ENCODE data around the gene DGLUCY. TPM values are rescaled to one million over a fixed set of nuclear protein-coding genes. Genes with fewer than 3 reads are reported as not detected.
"Not testable (repeated sequence)": the region's sequence is repeated elsewhere in the genome, so short reads cannot be mapped to it uniquely, and the experiment has no call there.

DGLUCY gene
- total RNA-seq, 1 donor: 45.6 TPM

GRCh38 chr14:91152499-91152898 is 38.6 kb downstream of the DGLUCY start:
- Histone ChIP-seq H3K79me2 (ENCODE audit: insufficient read depth, low read length) (no peaks in the 10 kb centered on the region), H4K20me1 (ENCODE audit: insufficient read depth, low read length) (peaks cover 28% of the 10 kb centered on the region), H3K4me3 (ENCODE audit: insufficient read depth, low read length) (no peak overlapping the region), H3K36me3 (ENCODE audit: insufficient read depth, low read length) (no peaks in the 10 kb centered on the region), H3K27me3 (ENCODE audit: insufficient read depth, low read length) (no peaks in the 10 kb centered on the region), H3K27ac (ENCODE audit: low read depth, low read length) (no peak overlapping the region), H2AFZ (ENCODE audit: low read length) (no peak overlapping the region), H3K4me1 (ENCODE audit: insufficient read depth, low read length) (peaks cover 13% of the 10 kb centered on the region), H3K9me3 (ENCODE audit: low read depth, low read length) (no peaks in the 10 kb centered on the region), H3K4me2 (ENCODE audit: insufficient read depth, low read length) (no peak overlapping the region)
- DNase-seq (ENCODE audit: insufficient read length, low spot score, missing footprints): no peak
- no peak for TF ChIP-seq CTCF (IDR thresholded peaks at IDR 0.05; ENCODE audit: extremely low read depth, low read depth, low read length)

GRCh38 chr14:91153360-91153759 is 39.5 kb downstream of the DGLUCY start:
- Histone ChIP-seq H3K9me3 (ENCODE audit: low read depth, low read length) (no peaks in the 10 kb centered on the region), H3K27ac (ENCODE audit: low read depth, low read length) (no peak overlapping the region), H3K4me2 (ENCODE audit: insufficient read depth, low read length) (no peak overlapping the region), H3K27me3 (ENCODE audit: insufficient read depth, low read length) (no peaks in the 10 kb centered on the region), H3K4me3 (ENCODE audit: insufficient read depth, low read length) (no peak overlapping the region), H3K4me1 (ENCODE audit: insufficient read depth, low read length) (peaks cover 13% of the 10 kb centered on the region), H4K20me1 (ENCODE audit: insufficient read depth, low read length) (peaks cover 28% of the 10 kb centered on the region), H3K79me2 (ENCODE audit: insufficient read depth, low read length) (no peaks in the 10 kb centered on the region), H2AFZ (ENCODE audit: low read length) (no peak overlapping the region), H3K36me3 (ENCODE audit: insufficient read depth, low read length) (no peaks in the 10 kb centered on the region)
- TF ChIP-seq CTCF (IDR thresholded peaks at IDR 0.05; ENCODE audit: extremely low read depth, low read depth, low read length): no peak
- DNase-seq (ENCODE audit: insufficient read length, low spot score, missing footprints): no peak

GRCh38 chr14:91154851-91155625 is 41.2 kb downstream of the DGLUCY start:
- Histone ChIP-seq H3K79me2 (ENCODE audit: insufficient read depth, low read length) (no peaks in the 10 kb centered on the region), H3K27ac (ENCODE audit: low read depth, low read length) (no peak overlapping the region), H3K27me3 (ENCODE audit: insufficient read depth, low read length) (no peaks in the 10 kb centered on the region), H2AFZ (ENCODE audit: low read length) (no peak overlapping the region), H3K4me1 (ENCODE audit: insufficient read depth, low read length) (peaks cover 9% of the 10 kb centered on the region), H4K20me1 (ENCODE audit: insufficient read depth, low read length) (peaks cover 24% of the 10 kb centered on the region), H3K9me3 (ENCODE audit: low read depth, low read length) (no peaks in the 10 kb centered on the region), H3K36me3 (ENCODE audit: insufficient read depth, low read length) (no peaks in the 10 kb centered on the region), H3K4me3 (ENCODE audit: insufficient read depth, low read length) (no peak overlapping the region), H3K4me2 (ENCODE audit: insufficient read depth, low read length) (no peak overlapping the region)
- peak; percentile 70 for DNase-seq (ENCODE audit: insufficient read length, low spot score, missing footprints)
- TF ChIP-seq CTCF (IDR thresholded peaks at IDR 0.05; ENCODE audit: extremely low read depth, low read depth, low read length): no peak

- Histone ChIP-seq H3K27me3 (ENCODE audit: insufficient read depth, low read length) (no peaks in the 10 kb centered on the region), H3K79me2 (ENCODE audit: insufficient read depth, low read length) (no peaks in the 10 kb centered on the region), H4K20me1 (ENCODE audit: insufficient read depth, low read length) (peaks cover 21% of the 10 kb centered on the region), H3K9me3 (ENCODE audit: low read depth, low read length) (no peaks in the 10 kb centered on the region), H3K27ac (ENCODE audit: low read depth, low read length) (no peak overlapping the region), H2AFZ (ENCODE audit: low read length) (no peak overlapping the region), H3K4me2 (ENCODE audit: insufficient read depth, low read length) (no peak overlapping the region), H3K4me1 (ENCODE audit: insufficient read depth, low read length) (peaks cover 9% of the 10 kb centered on the region), H3K4me3 (ENCODE audit: insufficient read depth, low read length) (no peak overlapping the region), H3K36me3 (ENCODE audit: insufficient read depth, low read length) (peaks cover 5% of the 10 kb centered on the region)
- DNase-seq (ENCODE audit: insufficient read length, low spot score, missing footprints): no peak
- TF ChIP-seq CTCF (IDR thresholded peaks at IDR 0.05; ENCODE audit: extremely low read depth, low read depth, low read length): no peak
Observed at GRCh38 chr14:91155626-91156089, 41.8 kb downstream of the DGLUCY start.

GRCh38 chr14:91156142-91156666 is 42.3 kb downstream of the DGLUCY start:
- not testable (repeated sequence) for H3K4me2 ChIP-seq (ENCODE audit: insufficient read depth, low read length); H3K27ac ChIP-seq (ENCODE audit: low read depth, low read length); H3K4me1 ChIP-seq (ENCODE audit: insufficient read depth, low read length); H3K27me3 ChIP-seq (ENCODE audit: insufficient read depth, low read length); H2AFZ ChIP-seq (ENCODE audit: low read length); H3K9me3 ChIP-seq (ENCODE audit: low read depth, low read length); H3K36me3 ChIP-seq (ENCODE audit: insufficient read depth, low read length); DNase-seq (ENCODE audit: insufficient read length, low spot score, missing footprints); H3K4me3 ChIP-seq (ENCODE audit: insufficient read depth, low read length); H3K79me2 ChIP-seq (ENCODE audit: insufficient read depth, low read length)
- peaks cover 21% of the 10 kb centered on the region for H4K20me1 ChIP-seq (ENCODE audit: insufficient read depth, low read length)

- H2AFZ ChIP-seq (ENCODE audit: low read length); H3K4me1 ChIP-seq (ENCODE audit: insufficient read depth, low read length); H3K4me3 ChIP-seq (ENCODE audit: insufficient read depth, low read length); H3K79me2 ChIP-seq (ENCODE audit: insufficient read depth, low read length); H3K27ac ChIP-seq (ENCODE audit: low read depth, low read length); DNase-seq (ENCODE audit: insufficient read length, low spot score, missing footprints); H3K4me2 ChIP-seq (ENCODE audit: insufficient read depth, low read length); H3K9me3 ChIP-seq (ENCODE audit: low read depth, low read length); H3K27me3 ChIP-seq (ENCODE audit: insufficient read depth, low read length): not testable (repeated sequence)
- H3K36me3 ChIP-seq (ENCODE audit: insufficient read depth, low read length): peaks cover 14% of the 10 kb centered on the region
- H4K20me1 ChIP-seq (ENCODE audit: insufficient read depth, low read length): peaks cover 21% of the 10 kb centered on the region
Observed at GRCh38 chr14:91156877-91157276, 43.0 kb downstream of the DGLUCY start.

Measured in osteoblast (primary cell).